Transverse colon (tissue), 4 donors: Measurements from ENCODE around the gene DIABLO. TPM values are rescaled to one million over a fixed set of nuclear protein-coding genes. Genes with fewer than 3 reads are reported as not detected.

Source experiments
- DNase-seq: peaks from one replicate; pipeline ENCODE4 v3.0.0-alpha.2; 2019
- H3K27ac ChIP-seq, 4 donors: fragments of 200-600 bp; sonication (generic); 2 replicates each; pipeline ENCODE4 v1.5.1; 2016 to 2018; ENCODE audit warnings: inconsistent platforms in 4 of 4
- H3K27me3 ChIP-seq: fragments of 200-600 bp; sonication (generic); 2 replicates; pipeline ENCODE4 v1.5.1; 2017; ENCODE audit warnings: inconsistent platforms
- H3K36me3 ChIP-seq, 4 donors: fragments of 200-600 bp; sonication (generic); 2 replicates each; pipeline ENCODE4 v1.5.1; 2017 to 2019; ENCODE audit warnings: inconsistent platforms in 4 of 4
- H3K4me1 ChIP-seq, 4 donors: fragments of 200-600 bp; sonication (generic); 2 replicates each; pipeline ENCODE4 v1.5.1; 2017 to 2020; ENCODE audit warnings: inconsistent platforms in 4 of 4
- H3K4me3 ChIP-seq, 4 donors: fragments of 200-600 bp; sonication (generic); 1 replicate in 1 of 4; 2 replicates in 3 of 4; pipeline versions ENCODE4 v1.5.1 to v1.6.1; 2017 to 2019; ENCODE audit warnings: inconsistent platforms in 4 of 4
- H3K9me3 ChIP-seq, 2 donors: fragments of 200-600 bp; sonication (generic); 2 replicates each; pipeline ENCODE4 v1.5.1; 2017 to 2019; ENCODE audit warnings: inconsistent platforms in 2 of 2
- CTCF ChIP-seq, 5 experiments: fragments of 200-600 bp in 3 of 5; fragments of 450-650 bp in 2 of 5; sonication (generic) in 3 of 5; IDR thresholded peaks; 1 replicate in 2 of 5; 2 replicates in 3 of 5; pipeline ENCODE4 v1.5.1; 2016 to 2017; ENCODE audit warnings: antibody characterized with exemption in 5 of 5, inconsistent platforms in 3 of 5, mild to moderate bottlenecking in 2 of 5, moderate library complexity in 1 of 5
- EP300 ChIP-seq: sonication (generic); formaldehyde crosslinking; IDR thresholded peaks from one replicate; pipeline ENCODE4 v1.6.1; 2017; ENCODE audit warnings: antibody characterized with exemption, low read depth
- POLR2A ChIP-seq: fragments of 450-650 bp; IDR thresholded peaks from one replicate; pipeline ENCODE4 v1.6.1; 2016; ENCODE audit warnings: antibody characterized with exemption, mild to moderate bottlenecking, moderate library complexity
- POLR2AphosphoS5 ChIP-seq, 3 donors: sonication (generic); formaldehyde crosslinking; IDR thresholded peaks; one replicate each; pipeline ENCODE4 v1.6.1; 2016; ENCODE audit warnings: antibody characterized with exemption in 3 of 3
- WGBS, 2 donors: methylation state at CpG; one replicate each; pipeline ENCODE4 v1.1.5; 2018; ENCODE audit warnings: low coverage in 1 of 2; 5-methylcytosine and 5-hydroxymethylcytosine counted together
- in situ Hi-C, 4 donors: fragments of 200-750 bp; cut with MboI; loops; one replicate each; pipeline versions ENCODE4 v1.15.0 to v1.15.1; 2017; ENCODE audit warnings: low sequenced_read_pairs in 3 of 4, low pct_ligation_motif_present in 1 of 4, low pct_unique_long_range_greater_than_20kb in 1 of 4
- intact Hi-C: fragments of 100-400 bp; cut with DNase I; formaldehyde crosslinking; loops from one replicate; pipeline ENCODE4 v1.15.1; 2023; ENCODE audit warnings: low total_unique reads
- total RNA-seq, 4 donors: library from RNA; depleted of rRNA; stranded (reverse); fragments of >200 nt; gene quantifications; one replicate each; pipeline ENCODE4 v1.1.0, GENCODE V29; 2016

The DIABLO gene
- total RNA-seq, 4 donors from 2014 or later, result 10.5 to 121 (median 54.3) TPM

GRCh38 chr12:122235741-122236140 lies 9.9 kb upstream of the DIABLO start:
- TF ChIP-seq POLR2A, result no peak
- no peak for TF ChIP-seq EP300
- no peak for TF ChIP-seq CTCF (IDR thresholded peaks at IDR 0.05)
- no peak for TF ChIP-seq POLR2AphosphoS5 (IDR thresholded peaks at IDR 0.05)
- Histone ChIP-seq H3K9me3 (no peaks in the 10 kb centered on the region), H3K4me1 (no peaks in the 10 kb centered on the region), H3K36me3 (peaks cover 0 to 51% (median 20%) of the 10 kb centered on the region in 4 donors), H3K27me3 (no peaks in the 10 kb centered on the region), H3K27ac (no peak overlapping the region), H3K4me3 (no peak overlapping the region)
- in situ Hi-C loops (no loop called here), intact Hi-C loops (no loop called here)
- WGBS, 2 donors, result 87 to 99% methylated on average over 3 to 7 of the region's 7 CpGs
- DNase-seq, result no peak

- H3K36me3 ChIP-seq, result peaks cover 0 to 44% (median 21%) of the 10 kb centered on the region in 4 donors
- no peaks in the 10 kb centered on the region for H3K27me3 ChIP-seq
- DNase-seq, result no peak
- H3K27ac ChIP-seq, result no peak overlapping the region
- no peaks in the 10 kb centered on the region for H3K9me3 ChIP-seq
- 92 to 94% methylated on average over 5 to 10 of the region's 10 CpGs for WGBS, 2 donors
- TF ChIP-seq POLR2A, result no peak
- TF ChIP-seq EP300, result no peak
- TF ChIP-seq CTCF (IDR thresholded peaks at IDR 0.05), result no peak
- no peak for TF ChIP-seq POLR2AphosphoS5 (IDR thresholded peaks at IDR 0.05)
- intact Hi-C loops, result no loop called here
- H3K4me3 ChIP-seq, result no peak overlapping the region
- H3K4me1 ChIP-seq, result no peaks in the 10 kb centered on the region
- in situ Hi-C loops, result no loop called here
Observed at GRCh38 chr12:122232691-122233090, 6.8 kb upstream of the DIABLO start.

GRCh38 chr12:122230798-122231197 lies 4.9 kb upstream of the DIABLO start:
- Histone ChIP-seq H3K27ac (no peak overlapping the region), H3K4me1 (peaks cover 5 to 8% (median 7%) of the 10 kb centered on the region in 4 donors), H3K9me3 (no peaks in the 10 kb centered on the region), H3K36me3 (peaks cover 0 to 44% (median 20%) of the 10 kb centered on the region in 4 donors), H3K4me3 (no peak overlapping the region), H3K27me3 (no peaks in the 10 kb centered on the region)
- WGBS, 2 donors, result 87% methylated on average over 6 of the region's 6 CpGs; no CpG with 5 or more reads in 1 of the 2 donors
- no peak for TF ChIP-seq POLR2AphosphoS5 (IDR thresholded peaks at IDR 0.05)
- TF ChIP-seq POLR2A, result no peak
- TF ChIP-seq EP300, result no peak
- no peak for TF ChIP-seq CTCF (IDR thresholded peaks at IDR 0.05)
- in situ Hi-C loops, result no loop called here
- no peak for DNase-seq
- intact Hi-C loops, result loop anchor here (1.0 kb wide), 1 partner anchor 18 kb away; no protein-coding TSS in a partner anchor

- no peak for DNase-seq
Observed at GRCh38 chr12:122228092-122228491, 2.2 kb upstream of the DIABLO start.

More at GRCh38 chr12:122228092-122228491, 2.2 kb upstream of the DIABLO start:
- no peak overlapping the region for H3K4me3 ChIP-seq
- H3K36me3 ChIP-seq, result peaks cover 0 to 26% (median 9%) of the 10 kb centered on the region in 4 donors
- H3K4me1 ChIP-seq, result peaks cover 9 to 27% (median 20%) of the 10 kb centered on the region in 4 donors
- in situ Hi-C loops, result no loop called here
- no peaks in the 10 kb centered on the region for H3K9me3 ChIP-seq
- no peak overlapping the region for H3K27ac ChIP-seq
- no peaks in the 10 kb centered on the region for H3K27me3 ChIP-seq
- TF ChIP-seq CTCF (IDR thresholded peaks at IDR 0.05), result no peak
- intact Hi-C loops, result no loop called here
- WGBS, 2 donors, result 85 to 90% methylated on average over 4 to 5 of the region's 5 CpGs
